GM12878 (cell line): ENCODE data around the gene CELSR1. TPM values are rescaled to one million over a fixed set of nuclear protein-coding genes. Genes with fewer than 3 reads are reported as not detected.

ENCODE experiments used
- ATAC-seq: fragments of 200-7000 bp; cut with Tn5 transposase; 3 replicates; pipeline ENCODE4 v1.9.1; 2020; ENCODE audit warnings: mild to moderate bottlenecking, moderate library complexity
- BruUV-seq: library from RNA; stranded (reverse); fragments of 400-500 nt; replicated peaks from 2 replicates; lab custom pipeline; 2021; lab: Mats Ljungman, UMichigan
- CTCF ChIA-PET: fragments of 300-600 bp; sonication (Branson Sonifier 250); formaldehyde crosslinking; extraction: SDS; loops from one replicate; lab custom pipeline; 2021; ENCODE audit warnings: inconsistent platforms; lab: Yijun Ruan, JAX
- POLR2A ChIA-PET: fragments of 350-600 bp; formaldehyde crosslinking; extraction: SDS; loops from one replicate; lab custom pipeline; 2021; ENCODE audit warnings: inconsistent platforms; lab: Charles Lee
- RAD21 ChIA-PET: fragments of 300-600 bp; sonication (Branson Sonifier 250); formaldehyde crosslinking; loops from one replicate; lab custom pipeline; 2023; ENCODE audit warnings: antibody characterized with exemption; ENCODE audit not compliant: unreplicated experiment; lab: Charles Lee
- SMC1A ChIA-PET: fragments of 300-600 bp; sonication (Branson Sonifier 250); formaldehyde crosslinking; loops from one replicate; lab custom pipeline; 2023; ENCODE audit not compliant: unreplicated experiment, uncharacterized antibody; lab: Charles Lee
- DNase-seq: peaks from one replicate; pipeline ENCODE4 v3.0.0-alpha.2; 2011; ENCODE audit warnings: low read depth, low spot score
- FAIRE-seq: peaks from 3 replicates; lab custom pipeline; 2011; peaks lifted over from hg19 to GRCh38; lab: Jason Lieb, UNC
- H2AFZ ChIP-seq: 2 replicates; pipeline ENCODE4 v1.6.0; 2011; ENCODE audit warnings: low read depth, low read length, control low read depth; ENCODE audit not compliant: control insufficient read depth
- H3K27ac ChIP-seq: 2 replicates; pipeline ENCODE4 v1.5.1; 2011; ENCODE audit warnings: control low read depth; ENCODE audit not compliant: control insufficient read depth, insufficient read depth
- H3K27me3 ChIP-seq, 2 experiments: replicated peaks in 1 of 2; 2 replicates each; pipeline versions ENCODE4 v1.6.0 to v1.6.1; 2011; ENCODE audit warnings: low read length in 1 of 2; ENCODE audit not compliant: control insufficient read depth in 2 of 2, insufficient read depth in 2 of 2
- H3K36me3 ChIP-seq, 2 experiments: 2 replicates each; pipeline ENCODE4 v1.5.1; 2011; ENCODE audit warnings: low read length in 1 of 2; ENCODE audit not compliant: control insufficient read depth in 2 of 2, insufficient read depth in 2 of 2
- H3K4me1 ChIP-seq: 2 replicates; pipeline ENCODE4 v1.6.1; 2011; ENCODE audit warnings: mild to moderate bottlenecking, low read length, moderate library complexity, mixed read lengths; ENCODE audit not compliant: control insufficient read depth, insufficient read depth
- H3K4me2 ChIP-seq: 2 replicates; pipeline ENCODE4 v1.6.0; 2011; ENCODE audit warnings: control low read depth; ENCODE audit not compliant: control insufficient read depth, insufficient read depth
- H3K4me3 ChIP-seq: fragments of 200-600 bp; sonication (generic); 2 replicates; pipeline ENCODE4 v1.5.1; 2016
- H3K79me2 ChIP-seq: 2 replicates; pipeline ENCODE4 v1.6.0; 2011; ENCODE audit warnings: low read length; ENCODE audit not compliant: control insufficient read depth, insufficient read depth
- H3K9ac ChIP-seq: 2 replicates; pipeline ENCODE4 v1.8.0; 2011; ENCODE audit warnings: low read length, control low read depth, mixed read lengths; ENCODE audit not compliant: control insufficient read depth, insufficient read depth
- H3K9me3 ChIP-seq: replicated peaks from 3 replicates; pipeline ENCODE4 v1.5.1; 2011; ENCODE audit warnings: mild to moderate bottlenecking, low read length; ENCODE audit not compliant: control insufficient read depth, insufficient read depth
- H4K20me1 ChIP-seq: 2 replicates; pipeline ENCODE4 v1.6.0; 2011; ENCODE audit not compliant: control insufficient read depth, insufficient read depth
- BMI1 ChIP-seq: fragments of 450-650 bp; IDR thresholded peaks from 2 replicates; pipeline ENCODE4 v1.6.1; 2016; ENCODE audit warnings: mild to moderate bottlenecking, moderate library complexity, borderline replicate concordance
- EP300 ChIP-seq, 2 experiments: fragments of 150-350 bp in 1 of 2; IDR thresholded peaks; 2 replicates each; pipeline ENCODE4 v1.6.1; 2011 to 2012; ENCODE audit warnings: low read depth in 2 of 2, low read length in 2 of 2, borderline replicate concordance in 1 of 2, improper control_type of control experiment in 1 of 2, inconsistent platforms in 1 of 2; ENCODE audit not compliant: control insufficient read depth in 1 of 2
- FOXK2 ChIP-seq: fragments of 450-650 bp; IDR thresholded peaks from 2 replicates; pipeline ENCODE4 v1.6.1; 2017; ENCODE audit warnings: mild to moderate bottlenecking, moderate library complexity
- IRF5 ChIP-seq: fragments of 450-650 bp; IDR thresholded peaks from 2 replicates; pipeline ENCODE4 v1.6.1; 2017; ENCODE audit warnings: borderline replicate concordance
- KDM1A ChIP-seq: fragments of 200-600 bp; sonication (generic); IDR thresholded peaks from 2 replicates; pipeline ENCODE4 v1.6.1; 2016; ENCODE audit warnings: borderline replicate concordance
- LARP7 ChIP-seq: fragments of 450-650 bp; IDR thresholded peaks from 2 replicates; pipeline ENCODE4 v1.6.1; 2017; ENCODE audit warnings: mild to moderate bottlenecking
- MTA2 ChIP-seq: fragments of 450-650 bp; IDR thresholded peaks from 2 replicates; pipeline ENCODE4 v1.6.1; 2016; ENCODE audit warnings: low read depth, mild to moderate bottlenecking, moderate library complexity
- PAX5 ChIP-seq: IDR thresholded peaks from 2 replicates; pipeline ENCODE4 v1.6.1; 2011; ENCODE audit warnings: low read depth, low read length, borderline replicate concordance
- SUPT20H ChIP-seq: IDR thresholded peaks from 2 replicates; pipeline ENCODE4 v1.6.1; 2011; ENCODE audit warnings: low read depth, mild to moderate bottlenecking, low read length, moderate library complexity, borderline replicate concordance; ENCODE audit not compliant: control insufficient read depth
- TAF1 ChIP-seq: IDR thresholded peaks from 2 replicates; pipeline ENCODE4 v1.6.1; 2011; ENCODE audit warnings: mild to moderate bottlenecking, low read depth, low read length, borderline replicate concordance
- ZNF274 ChIP-seq: IDR thresholded peaks from one replicate; pipeline ENCODE4 v1.8.0; 2011; ENCODE audit not compliant: insufficient read length, insufficient read depth
- WGBS: methylation state at CpG from one replicate; pipeline ENCODE4 v1.1.6; 2016; ENCODE audit warnings: low lambda C conversion rate; ENCODE audit not compliant: insufficient replicate concordance, insufficient coverage; ENCODE audit errors: missing lambda C conversion rate; 5-methylcytosine and 5-hydroxymethylcytosine counted together
- in situ Hi-C: fragments of 300-500 bp; cut with MboI; formaldehyde crosslinking; loops from 9 replicates; pipeline ENCODE4 v1.14.3; 2018; ENCODE audit warnings: mixed read lengths
- intact Hi-C: fragments of 100-400 bp; cut with micrococcal nuclease; formaldehyde crosslinking; loops from one replicate; pipeline ENCODE4 v1.14.2; 2022; ENCODE audit not compliant: unreplicated experiment
- polyA plus RNA-seq, 11 experiments: library from polyadenylated mRNA; depleted of rRNA in 4 of 11; unstranded in 6 of 11; stranded (reverse) in 5 of 11; fragments of >200 nt; fragmentation: Nextera tagmentation in 4 of 11; fragmentation: Illumina TruSeq in 1 of 11; extraction: Ambion mirVana in 4 of 11; extraction: Trizol in 1 of 11; gene quantifications; 1 replicate in 1 of 11; 2 replicates in 10 of 11; pipeline versions ENCODE4 v1.2.1 to v1.2.3, GENCODE V29; 2011 to 2016; ENCODE audit warnings: inconsistent platforms in 2 of 11, missing spikeins in 2 of 11, low read depth in 1 of 11
- total RNA-seq, 4 experiments: library from RNA; depleted of rRNA in 3 of 4; stranded (reverse); fragments of >200 nt in 3 of 4; fragmentation: Illumina TruSeq in 1 of 4; extraction: Trizol in 1 of 4; gene quantifications; 2 replicates each; pipeline versions ENCODE4 v1.2.1 to v1.2.3, GENCODE V29; 2013 to 2021

The CELSR1 gene
- total and polyA plus RNA-seq, 10 of the 15 experiments (the other 5 are each of a cell fraction or from before 2014, with no cell fraction given): 0.05 to 1.7 (median 0.35) TPM; not detected in 2

- no peak for FAIRE-seq
Measured at GRCh38 chr22:46428171-46428570, 109.2 kb downstream of the CELSR1 start.

More at GRCh38 chr22:46428171-46428570, 109.2 kb downstream of the CELSR1 start:
- TF ChIP-seq KDM1A (no peak), LARP7 (no peak), BMI1 (no peak), SUPT20H (no peak), ZNF274 (no peak), FOXK2 (no peak), PAX5 (no peak), MTA2 (no peak), TAF1 (no peak), IRF5 (no peak), EP300 (IDR thresholded peaks at IDR 0.05; ENCODE audit: borderline replicate concordance in 1 of 2, control insufficient read depth in 1 of 2, low read depth in 2 of 2, low read length in 2 of 2) (no peak)
- Histone ChIP-seq H3K4me3 (no peak overlapping the region), H4K20me1 (no peaks in the 10 kb centered on the region), H2AFZ (no peak overlapping the region), H3K9ac (no peak overlapping the region), H3K9me3 (no peaks in the 10 kb centered on the region), H3K27ac (no peak overlapping the region), H3K27me3 (no peaks in the 10 kb centered on the region), H3K4me1 (peaks cover 12% of the 10 kb centered on the region), H3K4me2 (no peak overlapping the region), H3K79me2 (no peaks in the 10 kb centered on the region), H3K36me3 (no peaks in the 10 kb centered on the region)
- POLR2A ChIA-PET: no interaction called here
- in situ Hi-C loops (no loop called here), intact Hi-C loops (no loop called here)
- RAD21 ChIA-PET: no interaction called here
- DNase-seq: no peak
- no peak for ATAC-seq
- BruUV-seq: no TSS peak
- SMC1A ChIA-PET: no interaction called here
- WGBS: 83% methylated on average over 18 of the region's 18 CpGs
- CTCF ChIA-PET: no interaction called here
